ENCODE results near the gene TMEM258.

- TF ChIP-seq CTCF (IDR thresholded peaks at IDR 0.05) (no peak), CHD2 (IDR thresholded peaks at IDR 0.05; ENCODE audit: low read length, partially characterized antibody) (no peak), FOXM1 (IDR thresholded peaks at IDR 0.05; ENCODE audit: low read depth) (no peak), SIN3A (IDR thresholded peaks at IDR 0.05; ENCODE audit: borderline replicate concordance, low read depth, low read length) (no peak), RFX5 (IDR thresholded peaks at IDR 0.05; ENCODE audit: low read length) (no peak), USF2 (IDR thresholded peaks at IDR 0.05; ENCODE audit: borderline replicate concordance, low read depth, low read length) (no peak), MAX (IDR thresholded peaks at IDR 0.05; ENCODE audit: low read depth) (no peak), NFIC (IDR thresholded peaks at IDR 0.05; ENCODE audit: borderline replicate concordance) (no peak), SMC3 (IDR thresholded peaks at IDR 0.05; ENCODE audit: low read depth, low read length) (no peak), POLR2AphosphoS5 (IDR thresholded peaks at IDR 0.05; ENCODE audit: low read depth, low read length) (no peak), EP300 (IDR thresholded peaks at IDR 0.05; ENCODE audit: borderline replicate concordance in 1 of 2, low read depth in 1 of 2, low read length in 1 of 2) (no peak), TCF12 (IDR thresholded peaks at IDR 0.05) (no peak), TAF1 (IDR thresholded peaks at IDR 0.05; ENCODE audit: borderline replicate concordance, low read depth, low read length) (no peak)
- TF ChIP-seq, protein P1, sequence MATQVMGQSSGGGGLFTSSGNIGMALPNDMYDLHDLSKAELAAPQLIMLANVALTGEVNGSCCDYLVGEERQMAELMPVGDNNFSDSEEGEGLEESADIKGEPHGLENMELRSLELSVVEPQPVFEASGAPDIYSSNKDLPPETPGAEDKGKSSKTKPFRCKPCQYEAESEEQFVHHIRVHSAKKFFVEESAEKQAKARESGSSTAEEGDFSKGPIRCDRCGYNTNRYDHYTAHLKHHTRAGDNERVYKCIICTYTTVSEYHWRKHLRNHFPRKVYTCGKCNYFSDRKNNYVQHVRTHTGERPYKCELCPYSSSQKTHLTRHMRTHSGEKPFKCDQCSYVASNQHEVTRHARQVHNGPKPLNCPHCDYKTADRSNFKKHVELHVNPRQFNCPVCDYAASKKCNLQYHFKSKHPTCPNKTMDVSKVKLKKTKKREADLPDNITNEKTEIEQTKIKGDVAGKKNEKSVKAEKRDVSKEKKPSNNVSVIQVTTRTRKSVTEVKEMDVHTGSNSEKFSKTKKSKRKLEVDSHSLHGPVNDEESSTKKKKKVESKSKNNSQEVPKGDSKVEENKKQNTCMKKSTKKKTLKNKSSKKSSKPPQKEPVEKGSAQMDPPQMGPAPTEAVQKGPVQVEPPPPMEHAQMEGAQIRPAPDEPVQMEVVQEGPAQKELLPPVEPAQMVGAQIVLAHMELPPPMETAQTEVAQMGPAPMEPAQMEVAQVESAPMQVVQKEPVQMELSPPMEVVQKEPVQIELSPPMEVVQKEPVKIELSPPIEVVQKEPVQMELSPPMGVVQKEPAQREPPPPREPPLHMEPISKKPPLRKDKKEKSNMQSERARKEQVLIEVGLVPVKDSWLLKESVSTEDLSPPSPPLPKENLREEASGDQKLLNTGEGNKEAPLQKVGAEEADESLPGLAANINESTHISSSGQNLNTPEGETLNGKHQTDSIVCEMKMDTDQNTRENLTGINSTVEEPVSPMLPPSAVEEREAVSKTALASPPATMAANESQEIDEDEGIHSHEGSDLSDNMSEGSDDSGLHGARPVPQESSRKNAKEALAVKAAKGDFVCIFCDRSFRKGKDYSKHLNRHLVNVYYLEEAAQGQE (IDR thresholded peaks at IDR 0.05; ENCODE audit: low read depth, low read length) = no peak
Observed at GRCh38 chr11:61777234-61778090, 14.9 kb downstream of the TMEM258 start.

All from SK-N-SH (cell line).